GM21390 (cell line): ENCODE measurements around the gene NDUFB11.

Source experiments
- ATAC-seq: cut with Tn5 transposase; IDR thresholded peaks from one replicate; pipeline ENCODE4 v1.9.1; 2021; ENCODE audit not compliant: unreplicated experiment

NDUFB11 gene

GRCh38 chrX:47174846-47175587 lies 30.5 kb upstream of the NDUFB11 start:
- no peak for ATAC-seq

- no peak for ATAC-seq
Measured at GRCh38 chrX:47174376-47174775, 29.9 kb upstream of the NDUFB11 start.

GRCh38 chrX:47172971-47173792 lies 28.7 kb upstream of the NDUFB11 start:
- ATAC-seq = no peak

GRCh38 chrX:47172549-47172948 lies 28.0 kb upstream of the NDUFB11 start:
- ATAC-seq = no peak

- ATAC-seq = no peak
Measured at GRCh38 chrX:47171996-47172395, 27.5 kb upstream of the NDUFB11 start.

- ATAC-seq = no peak
Measured at GRCh38 chrX:47170861-47171692, 26.6 kb upstream of the NDUFB11 start.

DNA sequence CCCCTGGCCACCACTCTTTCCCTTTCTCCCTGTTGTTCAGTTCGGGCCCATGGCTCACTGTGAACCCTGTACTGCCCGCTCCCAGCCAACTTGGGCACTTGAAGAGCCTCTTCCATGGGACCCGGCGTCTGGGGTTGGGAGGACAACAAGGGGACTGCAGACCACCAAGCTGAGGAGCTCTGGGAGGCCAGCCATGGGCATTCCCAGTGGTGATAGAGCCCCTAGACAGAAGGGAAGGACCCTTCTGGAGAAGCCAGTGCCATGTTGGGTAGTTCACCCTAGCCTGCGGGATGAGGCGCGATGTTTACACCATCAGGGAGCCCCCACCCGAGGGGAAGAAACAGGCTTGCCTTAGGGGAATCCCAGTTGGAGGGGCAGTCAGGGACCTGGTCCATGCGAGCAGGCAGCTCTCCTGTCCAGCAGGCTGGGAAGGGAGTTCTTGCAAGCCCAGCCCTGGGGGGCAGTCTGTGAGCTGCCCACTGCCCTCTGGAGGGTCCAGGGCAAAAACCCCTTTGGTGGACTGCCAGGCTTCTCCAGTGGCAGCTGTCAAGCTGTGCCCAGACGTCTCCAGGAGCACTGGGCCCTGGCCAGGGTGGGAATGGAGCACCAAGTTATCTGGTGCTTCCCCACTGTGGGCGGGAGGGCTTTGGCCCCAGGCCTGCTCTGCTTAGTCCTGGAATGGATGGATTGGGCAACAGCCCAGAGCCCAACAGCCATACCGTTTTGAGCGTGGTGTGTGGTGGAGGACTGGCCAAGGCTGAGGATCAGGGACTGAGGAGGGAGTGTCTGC lies 25.4 kb upstream of the NDUFB11 start:
- no peak for ATAC-seq

DNA sequence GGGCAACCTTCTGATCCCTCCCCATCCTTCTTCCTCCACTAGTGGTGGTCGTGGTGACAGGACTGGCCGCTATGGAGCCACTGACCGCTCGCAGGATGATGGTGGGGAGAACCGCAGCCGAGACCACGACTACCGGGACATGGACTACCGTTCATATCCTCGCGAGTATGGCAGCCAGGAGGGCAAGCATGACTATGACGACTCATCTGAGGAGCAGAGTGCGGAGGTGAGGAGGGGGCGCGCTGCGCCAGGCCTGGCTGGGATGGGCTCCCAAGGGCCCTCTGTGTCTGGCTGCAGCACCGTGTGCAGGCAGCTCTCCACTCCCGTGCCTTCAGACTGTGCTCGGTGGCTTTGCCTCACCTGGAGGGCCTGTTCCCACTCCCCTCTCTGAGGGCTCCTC lies 24.8 kb upstream of the NDUFB11 start:
- no peak for ATAC-seq

DNA sequence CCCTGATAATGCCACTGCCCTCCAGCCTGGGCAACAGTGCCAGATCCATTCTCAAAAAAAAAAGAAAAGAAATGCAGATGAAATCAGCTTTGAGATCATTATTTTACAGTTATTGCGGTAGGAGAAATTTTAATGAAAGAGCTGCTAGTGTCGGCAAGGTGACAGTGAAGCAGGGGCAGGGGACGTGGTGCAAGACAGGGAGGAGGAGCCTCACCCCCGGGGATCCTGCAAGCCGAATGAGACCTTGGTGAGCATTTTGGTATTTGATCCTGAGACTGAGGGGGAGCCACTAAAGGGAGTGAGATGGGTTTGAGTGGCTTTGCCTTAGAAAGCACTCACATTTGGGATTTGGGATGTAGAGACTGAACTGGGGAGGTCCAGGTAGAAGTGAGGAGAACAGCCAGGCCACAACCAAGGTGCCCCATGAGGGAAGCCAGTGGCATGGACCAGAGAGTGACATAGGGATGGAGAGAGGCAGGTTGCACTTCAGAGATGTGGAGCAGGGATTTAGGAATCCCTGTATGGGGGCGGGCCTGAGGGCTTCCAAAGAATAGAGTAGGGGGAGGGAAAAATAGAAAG lies 24.1 kb upstream of the NDUFB11 start:
- ATAC-seq = no peak

DNA sequence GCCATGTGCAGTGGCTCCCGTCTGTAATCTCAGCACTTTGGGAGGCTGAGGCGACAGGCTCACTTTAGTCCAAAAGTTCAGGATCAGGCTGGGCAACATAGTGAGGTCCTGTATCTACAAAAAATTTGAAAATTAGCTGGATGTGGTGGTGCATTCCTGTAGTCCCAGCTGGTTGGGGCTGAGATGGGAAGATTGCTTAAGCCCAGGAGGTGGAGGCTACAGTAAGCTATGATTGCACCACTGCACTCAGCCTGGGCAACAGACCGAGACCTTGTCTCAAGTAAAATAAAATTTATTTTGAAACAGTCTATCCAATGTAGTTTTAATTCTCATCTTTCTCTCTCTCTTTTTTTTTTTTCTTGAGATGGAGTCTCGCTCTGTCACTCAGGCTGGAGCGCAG lies 21.6 kb upstream of the NDUFB11 start:
- no peak for ATAC-seq

- no peak for ATAC-seq
Measured at GRCh38 chrX:47164420-47164819, 19.9 kb upstream of the NDUFB11 start.

GRCh38 chrX:47162927-47163583 lies 18.6 kb upstream of the NDUFB11 start:
- no peak for ATAC-seq

- ATAC-seq = no peak
Measured at GRCh38 chrX:47160781-47161180, 16.3 kb upstream of the NDUFB11 start.

GRCh38 chrX:47158781-47159180 lies 14.3 kb upstream of the NDUFB11 start:
- ATAC-seq = no peak

- no peak for ATAC-seq
Measured at GRCh38 chrX:47158131-47158530, 13.6 kb upstream of the NDUFB11 start.

DNA sequence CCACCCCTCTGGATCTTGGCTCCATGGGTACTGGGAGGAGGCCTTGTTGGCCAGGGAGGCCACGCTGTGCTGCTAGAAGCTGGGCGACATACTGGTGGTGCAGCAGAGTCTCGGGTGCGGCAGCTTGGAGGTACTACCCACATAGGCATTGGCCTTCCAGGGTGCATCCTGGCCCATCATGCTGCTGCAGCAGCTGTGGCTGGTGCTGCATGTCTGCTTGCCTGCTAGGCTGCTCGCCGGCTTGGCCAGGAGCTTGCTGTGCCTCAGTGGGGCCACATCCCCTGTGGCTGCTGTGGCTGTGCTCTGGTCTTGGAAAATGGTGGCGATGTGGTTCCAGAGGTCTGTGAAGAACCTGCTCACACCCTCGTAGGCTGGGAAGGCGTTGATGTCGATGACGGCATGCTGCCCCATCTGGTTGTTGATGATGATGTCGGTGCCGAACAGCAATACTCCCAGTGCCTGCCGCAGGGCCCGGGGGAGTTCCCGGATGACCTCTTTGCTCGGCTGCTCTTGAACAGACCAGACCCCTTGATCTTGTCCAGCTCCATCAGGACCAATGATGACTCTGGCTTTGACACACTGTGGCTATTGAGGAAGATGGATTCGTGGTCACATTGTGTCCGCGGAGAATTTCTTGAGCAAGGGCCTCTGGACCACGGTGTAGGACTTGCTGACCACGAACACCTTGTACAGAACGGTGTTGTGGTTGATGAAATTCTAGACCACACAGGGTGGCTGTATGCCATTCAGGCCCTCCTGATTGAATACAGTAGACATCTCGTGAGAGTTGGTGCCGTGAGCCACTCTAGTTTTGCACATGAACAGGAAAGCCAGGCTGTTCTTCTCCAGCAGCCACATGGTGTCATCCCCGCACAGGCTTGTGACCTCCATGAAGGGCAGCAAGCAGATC lies 12.4 kb upstream of the NDUFB11 start:
- ATAC-seq = no peak

GRCh38 chrX:47151435-47151834 lies 6.9 kb upstream of the NDUFB11 start:
- no peak for ATAC-seq

DNA sequence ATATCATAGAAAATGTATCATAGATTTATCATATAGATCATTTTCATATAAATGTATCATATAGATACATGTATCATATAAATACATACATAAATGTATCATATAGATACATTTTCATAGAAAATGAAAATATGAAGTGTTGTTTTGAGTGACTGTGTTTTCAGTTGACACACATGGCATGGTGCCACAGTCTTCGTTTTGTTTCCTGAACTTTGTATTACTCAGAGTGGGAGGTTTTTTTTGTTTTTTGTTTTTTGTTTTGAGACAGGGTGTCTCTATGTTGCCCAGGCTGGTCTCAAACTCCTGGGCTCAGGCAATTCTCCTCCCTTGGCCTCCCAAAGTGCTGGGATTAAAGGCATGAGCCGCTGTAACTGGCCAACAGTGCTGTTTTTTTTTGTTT lies 4.4 kb upstream of the NDUFB11 start:
- ATAC-seq = no peak
